ENCODE results near the gene PLXNC1. TPM values are rescaled to one million over a fixed set of nuclear protein-coding genes. Genes with fewer than 3 reads are reported as not detected.

PLXNC1 gene
- total and polyA plus RNA-seq, 9 of the 15 experiments (the other 6 are each of a cell fraction or from before 2014, with no cell fraction given): 0.08 to 0.87 (median 0.28) TPM

DNA sequence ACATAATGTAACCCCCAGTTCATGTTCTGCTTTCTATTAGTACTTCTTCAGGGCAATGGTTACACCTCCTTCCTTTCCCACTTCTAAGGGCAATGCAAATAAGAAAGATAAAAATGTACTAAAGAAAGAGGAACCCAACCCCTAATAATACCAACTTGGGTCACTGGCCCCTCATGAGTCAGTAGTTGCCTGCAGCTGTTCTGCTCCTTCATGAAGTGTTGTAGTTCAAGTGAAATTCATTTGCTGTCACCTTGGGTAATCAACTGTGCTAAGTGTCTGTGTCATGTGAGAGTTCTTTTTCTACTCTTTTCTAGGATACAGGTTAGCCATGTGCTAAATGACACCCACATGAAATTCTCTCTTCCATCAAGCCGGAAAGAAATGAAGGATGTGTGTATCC, 91.8 kb downstream of the PLXNC1 start:
- in situ Hi-C loops (cut with MboI): no loop called here
- Histone ChIP-seq H3K27ac (ENCODE audit: extremely low read depth, low read depth, low read length) (no peak overlapping the region), H3K9me3 (replicated peaks; ENCODE audit: control insufficient read depth, insufficient read depth, low read depth, low read length) (no peaks in the 10 kb centered on the region), H3K79me2 (ENCODE audit: control insufficient read depth, insufficient read depth, low read length) (no peaks in the 10 kb centered on the region), H4K20me1 (replicated peaks; ENCODE audit: control insufficient read depth, insufficient read depth, low read length) (no peaks in the 10 kb centered on the region), H3K9me1 (ENCODE audit: control insufficient read depth, insufficient read depth, low read length) (no peaks in the 10 kb centered on the region), H3K4me3 (no peak overlapping the region), H3K9ac (ENCODE audit: insufficient read depth in 1 of 2, low read depth in 2 of 2, low read length in 2 of 2) (no peak overlapping the region), H3K27me3 (ENCODE audit: control insufficient read depth in 2 of 2, insufficient read depth in 2 of 2, low read length in 2 of 2) (peaks cover 15 to 22% of the 10 kb centered on the region in 2 experiments), H2AFZ (ENCODE audit: low read depth, low read length) (no peak overlapping the region), H3K4me2 (ENCODE audit: insufficient read depth, low read length) (no peak overlapping the region), H3K36me3 (ENCODE audit: control insufficient read depth, insufficient read depth, low read length) (no peaks in the 10 kb centered on the region), H3K4me1 (replicated peaks in 1 of 2; ENCODE audit: control insufficient read depth in 2 of 2, insufficient read depth in 2 of 2, low read length in 2 of 2) (peaks cover 0 to 13% of the 10 kb centered on the region in 2 experiments; a peak in 3 of 5 replicates)
- ATAC-seq (no peak), FAIRE-seq (no peak), DNase-seq (ENCODE audit: extremely low read depth in 1 of 4, low spot score in 3 of 4) (no peak)
- POLR2A ChIA-PET: interaction anchor here (0.7 kb wide), 1 partner anchor 13 kb away, joined by 3 read pairs; no protein-coding TSS in a partner anchor
- no TSS peak for BruUV-seq (replicated peaks)
- WGBS (ENCODE audit: insufficient coverage, low coverage, missing lambda C conversion rate): 0% methylated on average over 1 of the region's 1 CpG
- no peak for TF ChIP-seq CBFB (CRISPR knock-in tag; IDR thresholded peaks at IDR 0.05)
- 0 out of 2 replicates have a peak, but pooled peaks have one; percentile 2 for TF ChIP-seq SPI1 (IDR thresholded peaks at IDR 0.05; ENCODE audit: borderline replicate concordance, low read depth, low read length)
- intact Hi-C loops (cut with micrococcal nuclease): no loop called here
- CTCF ChIA-PET (ENCODE audit: low intra/inter-chr PET ratio): no interaction called here

DNA sequence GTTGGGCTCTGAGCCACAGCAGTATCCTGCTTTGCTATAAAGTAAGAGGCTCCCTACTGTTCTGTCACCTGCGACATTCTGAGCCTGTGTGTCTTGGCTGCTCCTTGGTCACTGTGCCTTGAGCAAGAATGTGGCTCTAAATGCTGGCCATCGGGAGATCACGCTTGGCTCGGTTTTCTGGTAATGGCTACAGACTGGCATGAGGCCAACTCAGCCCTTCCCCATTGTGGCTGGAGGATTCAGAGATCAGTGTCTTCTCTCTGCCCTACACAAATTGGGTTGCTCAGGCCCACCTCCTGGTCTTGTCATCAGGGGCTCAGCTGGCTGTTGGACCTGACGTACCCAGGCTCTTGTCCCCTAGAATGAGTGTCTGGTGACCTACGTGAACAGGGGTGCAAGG, 94.5 kb downstream of the PLXNC1 start:
- intact Hi-C loops (cut with micrococcal nuclease) (no loop called here), in situ Hi-C loops (cut with MboI) (no loop called here)
- H3K79me2 ChIP-seq (ENCODE audit: control insufficient read depth, insufficient read depth, low read length): no peaks in the 10 kb centered on the region
- H3K36me3 ChIP-seq (ENCODE audit: control insufficient read depth, insufficient read depth, low read length): no peaks in the 10 kb centered on the region
- no peaks in the 10 kb centered on the region for H3K9me3 ChIP-seq (replicated peaks; ENCODE audit: control insufficient read depth, insufficient read depth, low read depth, low read length)
- CTCF ChIA-PET (ENCODE audit: low intra/inter-chr PET ratio): no interaction called here
- no TSS peak for BruUV-seq (replicated peaks)
- ATAC-seq (no peak), FAIRE-seq (no peak), DNase-seq (ENCODE audit: extremely low read depth in 1 of 4, low spot score in 3 of 4) (no peak)
- H2AFZ ChIP-seq (ENCODE audit: low read depth, low read length): 0 out of 2 replicates have a peak overlapping the region, but pooled peaks have one; percentile 18
- TF ChIP-seq BRF2 (IDR thresholded peaks at IDR 0.05; ENCODE audit: borderline replicate concordance, insufficient read depth, insufficient read length): no peak
- 0 out of 2 replicates have a peak, but pooled peaks have one; percentile 14 for TF ChIP-seq ZNF165 (CRISPR knock-in tag; IDR thresholded peaks at IDR 0.05; ENCODE audit: borderline replicate concordance)
- no peak for TF ChIP-seq ARID3B (CRISPR knock-in tag; IDR thresholded peaks at IDR 0.05; ENCODE audit: borderline replicate concordance)
- TF ChIP-seq NFIC (IDR thresholded peaks at IDR 0.05): peak; percentile 62
- TF ChIP-seq ARNT (IDR thresholded peaks at IDR 0.05): no peak
- TF ChIP-seq CEBPZ (IDR thresholded peaks at IDR 0.05; ENCODE audit: borderline replicate concordance, low read depth, low read length): no peak
- no peak for TF ChIP-seq ZNF316 (IDR thresholded peaks at IDR 0.05)
- TF ChIP-seq NRF1 (conservative IDR thresholded peaks at IDR 0.05 in 1 of 2, IDR thresholded peaks at IDR 0.05 in 1 of 2): no peak
- 27% methylated on average over 6 of the region's 6 CpGs for whole genome bisulfite sequencing (ENCODE audit: insufficient coverage, low coverage, missing lambda C conversion rate)
- POLR2A ChIA-PET: no interaction called here
- H3K27me3 ChIP-seq (ENCODE audit: control insufficient read depth in 2 of 2, insufficient read depth in 2 of 2, low read length in 2 of 2): peaks cover 18 to 25% of the 10 kb centered on the region in 2 experiments
- no peak overlapping the region for H3K4me3 ChIP-seq
- no peaks in the 10 kb centered on the region for H3K9me1 ChIP-seq (ENCODE audit: control insufficient read depth, insufficient read depth, low read length)
- H3K27ac ChIP-seq (ENCODE audit: extremely low read depth, low read depth, low read length): no peak overlapping the region
- H3K4me1 ChIP-seq (replicated peaks in 1 of 2; ENCODE audit: control insufficient read depth in 2 of 2, insufficient read depth in 2 of 2, low read length in 2 of 2): peaks cover 0 to 27% of the 10 kb centered on the region in 2 experiments; a peak in 3 of 5 replicates
- no peaks in the 10 kb centered on the region for H4K20me1 ChIP-seq (replicated peaks; ENCODE audit: control insufficient read depth, insufficient read depth, low read length)
- no peak overlapping the region for H3K9ac ChIP-seq (ENCODE audit: insufficient read depth in 1 of 2, low read depth in 2 of 2, low read length in 2 of 2)
- no peak overlapping the region for H3K4me2 ChIP-seq (ENCODE audit: insufficient read depth, low read length)

All from K562 (cell line).